Measurements from ENCODE around the gene SH2D3C.

DNA sequence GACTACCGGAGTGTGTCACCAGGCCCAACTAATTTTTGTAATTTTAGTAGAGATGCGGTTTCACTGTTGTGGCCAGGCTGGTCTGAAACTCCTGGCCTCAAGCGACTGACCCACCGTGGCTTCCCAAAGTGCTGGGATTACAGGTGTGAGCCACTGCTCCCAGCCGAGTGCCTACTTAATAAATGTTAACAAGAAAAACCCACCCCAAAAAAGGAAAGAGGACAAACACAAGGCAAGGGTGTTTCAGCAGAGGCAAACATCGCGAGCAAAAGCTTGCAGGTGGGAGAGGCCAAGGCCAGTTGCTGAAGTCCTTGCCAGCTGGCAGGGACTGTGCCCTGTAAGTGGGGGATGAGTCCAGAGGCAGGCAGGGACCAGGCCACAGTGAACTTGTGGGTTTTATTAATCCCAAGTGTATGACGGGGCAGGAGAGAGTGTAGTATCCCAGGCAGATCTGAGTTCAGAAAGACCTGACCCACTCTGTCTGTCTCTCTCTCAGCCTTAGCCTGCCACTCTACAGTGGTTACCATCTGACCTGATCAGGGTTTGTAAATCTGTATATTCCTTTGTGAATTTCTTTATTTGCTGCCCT lies 17.9 kb upstream of the SH2D3C start:
- TF ChIP-seq, protein P1, sequence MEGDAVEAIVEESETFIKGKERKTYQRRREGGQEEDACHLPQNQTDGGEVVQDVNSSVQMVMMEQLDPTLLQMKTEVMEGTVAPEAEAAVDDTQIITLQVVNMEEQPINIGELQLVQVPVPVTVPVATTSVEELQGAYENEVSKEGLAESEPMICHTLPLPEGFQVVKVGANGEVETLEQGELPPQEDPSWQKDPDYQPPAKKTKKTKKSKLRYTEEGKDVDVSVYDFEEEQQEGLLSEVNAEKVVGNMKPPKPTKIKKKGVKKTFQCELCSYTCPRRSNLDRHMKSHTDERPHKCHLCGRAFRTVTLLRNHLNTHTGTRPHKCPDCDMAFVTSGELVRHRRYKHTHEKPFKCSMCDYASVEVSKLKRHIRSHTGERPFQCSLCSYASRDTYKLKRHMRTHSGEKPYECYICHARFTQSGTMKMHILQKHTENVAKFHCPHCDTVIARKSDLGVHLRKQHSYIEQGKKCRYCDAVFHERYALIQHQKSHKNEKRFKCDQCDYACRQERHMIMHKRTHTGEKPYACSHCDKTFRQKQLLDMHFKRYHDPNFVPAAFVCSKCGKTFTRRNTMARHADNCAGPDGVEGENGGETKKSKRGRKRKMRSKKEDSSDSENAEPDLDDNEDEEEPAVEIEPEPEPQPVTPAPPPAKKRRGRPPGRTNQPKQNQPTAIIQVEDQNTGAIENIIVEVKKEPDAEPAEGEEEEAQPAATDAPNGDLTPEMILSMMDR (conservative IDR thresholded peaks at IDR 0.05; ENCODE audit: low read depth, low read length), result no peak
- TF ChIP-seq POLR2A (IDR thresholded peaks at IDR 0.05; ENCODE audit: low read depth, low read length) (no peak), MAFK (IDR thresholded peaks at IDR 0.05; ENCODE audit: low read depth, low read length) (no peak), RAD21 (IDR thresholded peaks at IDR 0.05; ENCODE audit: low read length) (no peak), RFX5 (IDR thresholded peaks at IDR 0.05; ENCODE audit: low read depth, low read length) (no peak)

Measured in IMR-90 (cell line).